ENCODE results near the gene PHKB.
A peak's percentile ranks its signal among the peaks of the same experiment; 100 is the strongest.

Gene PHKB

GRCh38 chr16:47446431-47446830, 14.7 kb upstream of the PHKB start:
- H3K4me3 ChIP-seq (ENCODE audit: low read depth, low read length) = no peak overlapping the region
- TF ChIP-seq, protein P1, sequence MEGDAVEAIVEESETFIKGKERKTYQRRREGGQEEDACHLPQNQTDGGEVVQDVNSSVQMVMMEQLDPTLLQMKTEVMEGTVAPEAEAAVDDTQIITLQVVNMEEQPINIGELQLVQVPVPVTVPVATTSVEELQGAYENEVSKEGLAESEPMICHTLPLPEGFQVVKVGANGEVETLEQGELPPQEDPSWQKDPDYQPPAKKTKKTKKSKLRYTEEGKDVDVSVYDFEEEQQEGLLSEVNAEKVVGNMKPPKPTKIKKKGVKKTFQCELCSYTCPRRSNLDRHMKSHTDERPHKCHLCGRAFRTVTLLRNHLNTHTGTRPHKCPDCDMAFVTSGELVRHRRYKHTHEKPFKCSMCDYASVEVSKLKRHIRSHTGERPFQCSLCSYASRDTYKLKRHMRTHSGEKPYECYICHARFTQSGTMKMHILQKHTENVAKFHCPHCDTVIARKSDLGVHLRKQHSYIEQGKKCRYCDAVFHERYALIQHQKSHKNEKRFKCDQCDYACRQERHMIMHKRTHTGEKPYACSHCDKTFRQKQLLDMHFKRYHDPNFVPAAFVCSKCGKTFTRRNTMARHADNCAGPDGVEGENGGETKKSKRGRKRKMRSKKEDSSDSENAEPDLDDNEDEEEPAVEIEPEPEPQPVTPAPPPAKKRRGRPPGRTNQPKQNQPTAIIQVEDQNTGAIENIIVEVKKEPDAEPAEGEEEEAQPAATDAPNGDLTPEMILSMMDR (IDR thresholded peaks at IDR 0.05; ENCODE audit: low read depth, low read length) = no peak

DNA sequence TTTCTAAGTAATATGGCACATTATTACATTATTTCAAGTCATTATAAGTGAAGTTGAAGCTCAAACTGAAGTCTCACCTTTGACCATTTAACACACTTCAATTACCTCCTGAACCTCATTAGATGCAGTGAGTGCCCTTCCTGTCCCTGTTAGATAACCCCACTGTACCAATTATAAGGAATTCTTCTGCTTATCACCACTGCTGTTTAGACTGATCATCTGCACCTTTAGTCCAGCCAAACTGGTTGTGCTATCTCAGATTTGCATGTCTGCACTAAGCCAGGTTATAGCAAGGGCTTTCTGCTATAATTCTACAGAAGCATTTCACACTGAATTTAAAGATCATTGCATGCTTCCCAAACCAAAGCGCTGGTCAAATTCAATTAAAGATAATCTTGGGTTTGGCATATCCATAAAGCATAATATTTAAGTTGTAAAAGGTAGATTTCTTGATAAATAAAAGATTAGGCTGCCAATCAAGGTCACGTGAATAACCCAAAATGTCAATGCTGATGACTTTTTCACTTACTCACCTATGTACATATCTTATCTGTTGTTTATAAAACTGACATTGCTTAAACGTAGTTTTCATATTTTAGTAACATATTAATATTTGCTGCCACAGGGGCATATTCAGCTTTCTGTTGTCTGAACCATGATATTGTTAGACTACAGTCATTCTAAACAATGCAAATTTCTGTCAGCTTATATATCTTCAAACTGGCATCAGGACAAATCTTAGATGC, 12.1 kb upstream of the PHKB start:
- H3K4me3 ChIP-seq (ENCODE audit: low read depth, low read length) = no peak overlapping the region
- TF ChIP-seq, protein P1 (IDR thresholded peaks at IDR 0.05; ENCODE audit: low read depth, low read length) = no peak

DNA sequence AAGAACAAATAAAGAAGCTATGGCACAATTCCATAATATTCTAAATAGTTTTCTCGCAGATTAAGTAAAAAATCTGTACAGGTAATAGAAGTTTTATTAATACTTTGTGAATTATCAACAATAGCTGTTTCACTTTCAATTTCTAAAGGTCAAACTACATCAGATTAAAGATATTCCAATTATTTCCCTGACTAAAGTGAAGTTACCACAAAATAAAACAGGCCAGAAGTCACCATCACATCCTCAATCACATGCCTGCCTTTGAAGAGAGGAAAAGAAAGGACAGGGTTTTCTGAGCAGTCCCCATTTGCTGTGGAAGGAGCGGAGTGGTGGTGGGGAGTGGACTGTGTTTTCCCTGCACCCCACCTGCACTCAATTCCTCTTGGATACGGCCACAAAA, 11.3 kb upstream of the PHKB start:
- TF ChIP-seq, protein P1 (IDR thresholded peaks at IDR 0.05; ENCODE audit: low read depth, low read length) = no peak
- no peak overlapping the region for H3K4me3 ChIP-seq (ENCODE audit: low read depth, low read length)

DNA sequence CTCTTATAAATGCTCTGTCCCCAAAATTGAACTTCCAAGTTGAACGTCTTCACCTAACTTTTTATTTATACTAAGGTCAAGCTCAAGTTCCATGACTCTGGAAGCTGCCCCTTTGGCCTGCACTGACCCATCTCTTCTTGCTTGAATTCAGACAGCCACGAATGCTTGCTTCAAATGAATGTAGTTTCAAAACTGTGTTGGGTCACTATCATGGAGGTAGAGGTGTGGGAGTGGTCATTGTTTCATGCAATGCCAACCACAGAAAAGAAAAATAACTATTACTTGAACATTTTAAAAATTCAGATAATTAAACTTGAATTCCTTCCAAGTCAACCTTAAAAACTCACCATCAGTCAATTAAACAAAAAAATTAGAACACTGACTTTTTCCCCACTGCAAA, 2.8 kb upstream of the PHKB start:
- no peak overlapping the region for H3K4me3 ChIP-seq (ENCODE audit: low read depth, low read length)
- TF ChIP-seq, protein P1 (IDR thresholded peaks at IDR 0.05; ENCODE audit: low read depth, low read length) = no peak

- H3K4me3 ChIP-seq (ENCODE audit: low read depth, low read length) = peak overlapping the region; percentile 95
- TF ChIP-seq, protein P1 (IDR thresholded peaks at IDR 0.05; ENCODE audit: low read depth, low read length) = no peak
Measured at GRCh38 chr16:47459603-47460002, 1.5 kb upstream of the PHKB start.

- TF ChIP-seq, protein P1 (IDR thresholded peaks at IDR 0.05; ENCODE audit: low read depth, low read length) = no peak
- H3K4me3 ChIP-seq (ENCODE audit: low read depth, low read length) = peak overlapping the region; percentile 95
Measured at GRCh38 chr16:47460359-47460710, 796 bp upstream of the PHKB start.

GRCh38 chr16:47461598-47462266, 601 bp downstream of the PHKB start:
- H3K4me3 ChIP-seq (ENCODE audit: low read depth, low read length) = peak overlapping the region; percentile 95
- TF ChIP-seq, protein P1 (IDR thresholded peaks at IDR 0.05; ENCODE audit: low read depth, low read length) = no peak
